KOPT-K1 (cell line): Measurements from ENCODE around the gene WDR59.
"Not testable (repeated sequence)": the region's sequence is repeated elsewhere in the genome, so short reads cannot be mapped to it uniquely, and the experiment has no call there.

Experiments used
- H3K27ac ChIP-seq: fragments of 200-600 bp; sonication (generic); 2 replicates; pipeline ENCODE4 v1.5.1; 2016; ENCODE audit warnings: antibody characterized with exemption, mild to moderate bottlenecking, low read depth, low read length; ENCODE audit not compliant: poor library complexity, severe bottlenecking
- H3K36me3 ChIP-seq: fragments of 200-600 bp; sonication (generic); 2 replicates; pipeline ENCODE4 v1.5.1; 2017; ENCODE audit warnings: antibody characterized with exemption, mild to moderate bottlenecking, low read length, moderate library complexity; ENCODE audit not compliant: insufficient read depth
- H3K9me3 ChIP-seq: fragments of 200-600 bp; sonication (generic); 2 replicates; pipeline ENCODE4 v1.5.1; 2017; ENCODE audit warnings: antibody characterized with exemption, low read length, mild to moderate bottlenecking; ENCODE audit not compliant: insufficient read depth, poor library complexity, severe bottlenecking

Gene WDR59

DNA sequence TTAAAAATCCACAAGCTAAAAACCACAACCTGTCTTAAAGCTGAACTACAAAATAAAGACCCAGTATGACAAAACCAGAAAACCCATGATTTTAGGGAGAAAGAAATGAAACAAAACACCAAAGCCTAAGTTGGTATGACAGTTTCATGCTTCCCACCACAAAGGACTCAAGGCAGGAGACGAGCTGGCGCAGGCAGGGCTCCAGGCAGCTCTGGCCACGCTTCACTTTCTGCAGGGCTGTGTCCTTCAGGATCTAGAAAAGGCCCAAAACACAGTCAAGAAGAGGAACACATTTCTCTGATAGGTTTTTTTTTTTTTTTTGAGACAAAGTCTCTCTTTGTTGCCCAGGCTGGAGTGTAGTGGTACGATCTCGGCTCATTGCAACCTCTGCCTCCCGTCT, 75.3 kb downstream of the WDR59 start:
- Histone ChIP-seq H3K36me3 (peaks cover 90% of the 10 kb centered on the region), H3K27ac (no peak overlapping the region), H3K9me3 (peaks cover 55% of the 10 kb centered on the region)

DNA sequence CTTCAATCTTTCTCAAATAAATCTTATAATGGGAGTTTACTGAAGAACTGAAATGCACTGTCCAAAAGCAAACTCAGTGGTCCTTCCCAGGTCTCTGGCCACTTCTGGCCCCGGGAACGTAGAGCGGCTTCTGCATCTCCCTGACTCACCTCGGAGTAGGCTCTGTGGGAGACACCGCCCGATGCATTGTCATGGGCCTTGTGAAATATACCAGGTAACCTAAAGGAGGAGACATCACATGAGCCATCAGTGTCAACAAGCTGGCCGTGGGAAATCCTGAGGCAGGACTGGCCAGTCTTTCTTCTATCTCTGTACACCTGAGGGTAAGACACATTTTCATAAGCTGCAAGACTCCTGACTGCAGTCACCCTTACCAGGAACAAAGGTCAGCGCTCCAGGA, 76.2 kb downstream of the WDR59 start:
- peaks cover 46% of the 10 kb centered on the region for H3K9me3 ChIP-seq
- H3K27ac ChIP-seq: not testable (repeated sequence)
- H3K36me3 ChIP-seq: peaks cover 88% of the 10 kb centered on the region

DNA sequence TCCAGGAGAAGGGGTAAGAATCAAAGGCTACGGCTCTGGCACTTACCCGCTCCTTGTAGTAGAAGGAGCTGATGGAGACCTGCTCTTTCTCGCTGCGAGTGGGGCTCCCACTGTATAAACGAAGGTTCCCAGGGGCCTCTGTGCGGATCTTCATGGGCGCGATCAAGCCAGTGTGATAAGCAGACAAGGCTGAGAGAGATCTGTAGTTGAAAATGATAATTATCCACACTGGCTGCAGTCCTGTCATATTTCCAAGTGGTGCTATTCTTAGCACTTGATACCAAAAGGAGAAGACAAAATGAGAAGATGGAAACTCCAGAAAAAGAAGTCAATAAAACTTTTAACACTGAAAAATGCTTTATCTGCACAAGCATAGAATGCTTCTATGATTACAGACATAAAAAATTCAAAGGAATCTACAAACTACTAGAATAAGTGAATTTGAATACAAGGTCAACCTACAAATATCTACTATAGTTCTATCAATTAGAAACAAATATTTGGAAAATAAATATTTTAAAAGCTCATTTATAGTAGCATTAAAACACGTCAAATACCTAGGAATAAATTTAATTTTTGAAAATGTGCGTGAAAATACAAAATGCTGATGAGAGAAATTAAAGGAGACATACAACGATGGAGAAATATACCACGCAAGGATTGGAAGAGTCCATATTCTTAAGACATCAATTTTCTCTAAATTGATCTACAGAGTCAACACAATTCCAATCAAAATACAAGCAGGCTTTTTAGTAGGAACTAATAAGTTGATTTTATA, 80.8 kb downstream of the WDR59 start:
- H3K27ac ChIP-seq: no peak overlapping the region
- H3K36me3 ChIP-seq: peaks cover 87% of the 10 kb centered on the region
- H3K9me3 ChIP-seq: peaks cover 19% of the 10 kb centered on the region

DNA sequence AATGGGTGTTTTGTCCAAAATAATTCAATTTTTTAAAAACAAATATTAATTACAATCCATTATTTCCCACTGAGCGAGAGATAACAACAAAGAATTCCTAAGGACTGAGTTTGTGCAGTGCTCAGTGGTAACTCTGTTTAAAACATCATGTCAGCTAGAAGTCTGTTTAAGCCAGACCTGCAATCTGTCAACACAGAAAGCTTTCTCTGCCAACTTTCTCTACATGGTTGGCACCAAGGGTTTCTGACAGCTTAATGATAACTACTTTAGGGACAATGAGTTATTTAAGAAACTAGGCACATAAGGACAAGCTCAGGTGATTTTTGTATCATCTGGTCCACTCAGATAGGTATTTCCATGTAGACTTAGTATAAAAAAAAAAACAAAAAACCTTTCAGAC, 81.8 kb downstream of the WDR59 start:
- H3K27ac ChIP-seq: no peak overlapping the region
- H3K9me3 ChIP-seq: peaks cover 18% of the 10 kb centered on the region
- H3K36me3 ChIP-seq: peaks cover 87% of the 10 kb centered on the region

DNA sequence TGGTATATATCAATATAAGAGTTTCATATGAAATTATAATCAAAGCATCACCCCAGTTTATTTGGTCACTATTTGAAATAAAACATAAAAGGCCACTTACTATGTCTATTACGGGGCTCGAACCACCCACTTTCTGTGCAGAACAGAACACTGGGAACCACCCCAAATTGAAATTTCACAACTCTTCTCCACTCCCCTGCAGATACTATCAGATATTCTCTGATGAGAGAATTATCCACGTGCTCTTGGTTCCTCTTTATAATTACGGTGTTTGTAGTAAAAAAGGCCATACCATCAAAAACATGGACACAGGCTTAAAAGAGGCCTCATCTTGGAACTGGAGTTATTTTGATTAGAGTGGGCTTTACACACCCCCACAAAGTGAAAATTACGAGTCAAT, 82.8 kb downstream of the WDR59 start:
- Histone ChIP-seq H3K9me3 (peaks cover 9% of the 10 kb centered on the region), H3K27ac (no peak overlapping the region), H3K36me3 (peaks cover 87% of the 10 kb centered on the region)

DNA sequence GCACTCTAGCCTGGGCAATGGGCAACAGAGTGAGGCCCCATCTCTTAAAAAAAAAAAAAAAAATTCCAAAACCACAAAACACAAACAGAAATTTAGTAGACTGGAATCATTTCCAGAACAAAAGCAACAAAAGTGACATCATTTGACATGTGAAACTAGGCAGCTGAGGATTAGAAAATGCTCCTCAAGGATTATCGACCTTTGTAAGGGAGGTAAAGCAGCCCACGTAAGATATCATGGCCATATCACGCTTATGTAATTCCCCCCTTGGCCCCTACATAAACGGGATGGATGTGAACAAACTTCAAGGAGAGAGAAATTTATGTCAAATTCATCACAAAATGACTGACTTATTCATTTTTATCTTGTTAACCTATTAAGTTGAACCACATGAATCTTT, 83.3 kb downstream of the WDR59 start:
- Histone ChIP-seq H3K9me3 (peaks cover 3% of the 10 kb centered on the region), H3K36me3 (peaks cover 86% of the 10 kb centered on the region), H3K27ac (no peak overlapping the region)

DNA sequence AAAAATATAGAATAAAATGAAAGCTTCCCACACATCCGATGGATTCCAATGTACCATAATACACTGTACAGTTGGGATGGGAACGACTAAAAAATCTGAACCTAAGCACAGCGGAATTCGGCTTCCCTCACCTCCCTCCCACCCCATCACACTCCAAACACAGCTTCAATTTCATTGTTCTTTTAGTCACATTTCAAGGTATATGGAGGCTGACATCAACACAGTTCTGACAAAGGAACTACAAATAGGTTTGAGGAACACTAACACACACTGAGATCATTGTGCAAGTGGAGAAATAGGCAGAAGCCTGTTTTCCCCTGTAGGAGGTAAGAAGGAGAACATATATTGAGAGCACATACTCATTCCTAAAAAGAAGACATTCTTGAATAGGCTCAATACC, 85.1 kb downstream of the WDR59 start:
- Histone ChIP-seq H3K9me3 (no peaks in the 10 kb centered on the region), H3K27ac (no peak overlapping the region), H3K36me3 (peaks cover 93% of the 10 kb centered on the region)

DNA sequence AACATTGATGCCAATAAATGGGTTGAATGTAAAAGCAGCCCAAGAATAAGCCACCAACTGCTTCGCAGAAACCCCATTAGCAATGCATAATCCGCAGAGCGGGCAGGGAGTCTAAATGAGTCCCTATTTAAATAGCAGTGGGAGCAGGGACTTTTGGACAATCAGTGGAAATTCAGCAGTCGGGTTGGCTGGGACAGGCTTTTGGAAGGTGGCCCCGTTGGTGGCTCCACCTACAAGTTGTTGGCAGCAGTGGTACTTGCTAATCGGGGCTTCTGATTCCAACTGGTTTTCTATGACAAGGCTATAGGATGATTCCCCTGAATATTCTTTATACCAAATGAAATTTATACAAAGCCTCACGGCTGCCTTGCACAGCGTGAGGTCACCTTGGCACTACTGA, 86.3 kb downstream of the WDR59 start:
- H3K36me3 ChIP-seq: peaks cover 96% of the 10 kb centered on the region
- H3K9me3 ChIP-seq: no peaks in the 10 kb centered on the region
- H3K27ac ChIP-seq: no peak overlapping the region

DNA sequence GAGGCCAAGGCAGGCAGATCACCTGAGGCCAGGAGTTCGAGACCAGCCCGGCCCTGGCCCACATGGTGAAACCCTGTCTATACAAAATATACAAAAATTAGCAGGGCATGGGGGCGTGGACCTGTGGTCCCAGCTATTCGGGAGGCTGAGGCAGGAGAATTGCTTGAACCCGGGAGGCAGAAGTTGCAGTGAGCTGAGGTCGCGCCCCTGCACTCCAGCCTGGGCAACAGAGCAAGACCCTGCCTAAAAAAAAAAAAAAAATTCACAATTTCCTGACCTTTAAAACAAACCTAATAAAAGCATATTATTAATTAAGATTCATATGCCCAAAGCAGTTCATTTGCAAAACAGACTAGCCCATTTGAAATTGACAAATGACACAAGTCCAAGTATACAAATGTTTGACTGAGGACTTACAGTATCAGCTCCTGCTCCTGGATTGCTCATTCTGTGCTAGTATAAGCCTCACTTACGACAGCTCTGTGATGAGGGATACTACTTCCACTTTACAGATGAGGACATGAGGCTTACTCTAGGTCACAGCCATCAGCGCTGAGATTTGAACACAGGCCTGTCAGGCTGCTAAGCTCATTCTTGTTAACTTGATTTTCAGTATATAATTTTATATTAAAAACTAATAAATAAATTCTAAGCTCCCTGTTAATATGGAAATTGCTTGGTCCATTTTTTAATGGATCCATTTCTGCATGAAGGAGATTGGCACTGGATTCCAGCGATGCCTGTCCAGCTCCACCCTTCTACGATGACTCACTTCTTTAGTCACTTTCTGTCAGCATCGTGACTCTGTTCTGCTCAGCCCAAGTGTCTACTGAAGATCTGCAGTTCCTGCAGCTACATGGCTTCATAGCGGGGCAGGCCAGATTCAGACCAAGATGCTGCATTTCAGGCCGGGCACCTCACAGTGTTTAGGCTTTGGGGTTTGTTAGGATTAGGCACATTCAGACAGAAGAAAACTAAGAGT, 88.2 kb downstream of the WDR59 start:
- peaks cover 97% of the 10 kb centered on the region for H3K36me3 ChIP-seq

DNA sequence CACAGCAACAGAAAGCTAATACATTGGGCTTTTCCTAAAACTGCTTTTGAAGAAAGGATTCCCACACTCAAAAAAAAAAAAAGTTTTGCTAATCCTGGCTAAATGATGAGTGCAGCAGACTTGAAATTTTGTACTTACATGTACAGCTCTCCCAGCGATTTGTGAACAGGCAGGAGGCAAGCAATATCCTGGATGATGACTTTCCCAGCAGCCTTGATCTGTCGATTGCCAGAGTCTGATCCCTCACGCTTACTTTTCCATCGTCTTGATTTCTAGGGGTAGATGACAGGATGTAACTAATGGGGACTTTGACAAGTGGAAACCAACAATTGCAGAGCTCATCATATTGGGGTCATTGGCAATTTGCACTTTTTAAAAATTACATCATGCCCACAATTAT, 91.4 kb downstream of the WDR59 start:
- peaks cover 97% of the 10 kb centered on the region for H3K36me3 ChIP-seq
- H3K9me3 ChIP-seq: no peaks in the 10 kb centered on the region
- no peak overlapping the region for H3K27ac ChIP-seq

More for the DNA sequence above, 88.2 kb downstream of the WDR59 start:
- no peak overlapping the region for H3K27ac ChIP-seq
- no peaks in the 10 kb centered on the region for H3K9me3 ChIP-seq

DNA sequence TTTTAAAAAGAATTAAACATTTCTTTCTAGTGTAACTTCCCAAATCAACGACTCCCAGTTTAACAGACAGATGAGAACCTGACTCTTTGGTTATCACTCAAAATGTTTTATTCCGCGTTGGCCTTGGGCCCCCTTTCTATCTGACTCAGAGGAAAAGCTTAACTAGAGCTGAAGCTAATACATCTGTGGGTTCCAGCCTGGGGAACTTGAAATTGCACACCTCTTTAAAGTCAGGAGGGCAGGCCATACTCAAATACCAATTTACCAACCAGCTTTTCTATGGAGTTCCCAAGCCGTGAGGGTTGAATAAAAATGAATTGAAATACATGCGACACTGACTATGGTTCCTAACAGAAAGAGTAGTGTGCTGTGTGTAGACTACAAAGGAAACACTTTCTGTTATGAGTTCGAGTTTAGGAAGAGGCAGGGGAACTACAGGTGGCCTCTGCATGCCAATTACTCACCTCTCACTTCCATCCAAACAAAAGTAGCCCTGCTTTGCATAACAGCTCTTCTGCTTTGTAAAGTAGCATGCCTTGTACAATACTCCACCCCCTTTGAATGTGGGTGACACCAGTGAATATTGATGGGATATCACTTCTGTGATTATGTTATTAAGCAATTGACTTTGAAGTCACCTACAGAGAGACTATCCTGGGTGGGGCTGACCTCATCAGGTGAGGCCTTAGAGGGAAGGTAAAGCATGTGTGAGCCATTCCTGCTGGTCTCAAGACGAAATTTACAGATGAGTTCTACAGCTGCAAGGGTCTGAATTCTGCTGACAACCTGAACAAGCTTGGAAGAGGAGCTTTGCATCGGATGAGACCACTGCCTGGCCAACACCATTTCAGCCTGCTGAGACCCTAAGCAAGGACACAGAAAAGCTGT, 92.1 kb downstream of the WDR59 start:
- H3K36me3 ChIP-seq: peaks cover 97% of the 10 kb centered on the region
- no peak overlapping the region for H3K27ac ChIP-seq
- no peaks in the 10 kb centered on the region for H3K9me3 ChIP-seq

DNA sequence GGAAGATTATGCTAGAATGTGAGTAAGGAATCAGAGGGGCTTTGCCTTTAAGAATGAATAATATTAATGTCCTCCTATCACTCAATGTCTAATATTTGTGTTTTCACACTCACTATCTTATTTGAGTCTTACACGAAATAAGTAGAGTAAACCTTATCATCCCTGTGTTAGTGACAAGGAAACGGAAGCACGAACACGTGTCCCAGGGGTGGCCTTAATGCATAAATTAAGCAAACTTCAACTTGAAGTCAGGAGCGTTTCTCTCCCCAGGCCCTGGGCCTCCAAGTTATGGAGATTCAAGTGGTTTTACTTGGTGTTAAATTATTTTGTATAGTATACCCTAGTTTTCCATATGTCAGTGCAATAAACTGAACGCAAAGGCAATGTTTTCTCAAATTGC, 96.0 kb downstream of the WDR59 start:
- H3K36me3 ChIP-seq: peaks cover 100% of the 10 kb centered on the region
- H3K9me3 ChIP-seq: no peaks in the 10 kb centered on the region
- no peak overlapping the region for H3K27ac ChIP-seq

DNA sequence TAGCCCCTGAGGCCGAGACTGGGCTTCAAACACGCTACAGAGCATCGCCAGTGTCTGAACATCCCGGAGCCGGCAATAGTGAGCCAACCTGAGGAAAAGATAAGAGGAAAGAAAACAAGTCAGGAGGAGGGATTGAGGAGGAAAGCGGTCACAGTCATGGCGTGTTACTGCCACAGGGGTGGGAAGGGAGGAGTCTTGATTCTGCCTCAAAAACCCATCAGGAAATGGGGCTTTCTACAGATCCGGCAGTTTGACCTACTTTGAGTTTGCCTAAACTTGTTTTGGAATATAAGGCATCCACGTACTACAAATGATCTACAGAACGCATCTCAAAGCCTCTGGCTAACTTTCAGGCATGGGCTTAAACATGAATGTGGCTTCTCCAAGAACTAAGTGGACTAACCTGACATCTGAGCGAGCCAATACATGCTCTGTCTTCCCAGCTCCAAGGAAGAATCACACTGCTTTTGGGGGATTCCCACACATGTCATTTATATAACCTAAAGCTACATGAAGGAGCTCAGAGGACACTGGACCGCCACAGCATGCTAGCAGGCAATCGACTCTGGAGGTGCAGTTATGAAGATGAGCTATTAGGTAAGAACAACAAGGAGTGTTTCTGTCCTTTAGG, 96.6 kb downstream of the WDR59 start:
- Histone ChIP-seq H3K36me3 (peaks cover 100% of the 10 kb centered on the region), H3K9me3 (no peaks in the 10 kb centered on the region)

DNA sequence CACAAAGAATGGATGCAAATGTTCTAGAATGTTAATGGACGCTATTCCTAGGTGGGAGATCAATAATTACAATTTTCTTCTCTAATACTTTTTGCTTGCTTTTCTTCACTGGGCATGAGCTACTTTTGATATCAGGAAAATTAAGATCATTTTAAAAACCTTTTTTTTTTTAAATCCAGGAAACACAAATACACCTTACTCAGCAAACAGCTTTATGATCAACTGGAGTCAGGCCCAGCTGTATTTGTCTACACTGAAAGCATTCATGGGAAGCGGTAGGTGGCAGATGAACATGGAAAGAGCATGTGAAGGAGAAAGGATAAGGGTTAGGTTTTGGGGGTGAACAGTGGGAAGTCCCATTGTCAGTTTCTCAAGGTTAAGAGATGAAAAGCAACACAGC, 97.8 kb downstream of the WDR59 start:
- Histone ChIP-seq H3K9me3 (no peaks in the 10 kb centered on the region), H3K27ac (no peak overlapping the region), H3K36me3 (peaks cover 100% of the 10 kb centered on the region)

More for the DNA sequence above, 96.6 kb downstream of the WDR59 start:
- no peak overlapping the region for H3K27ac ChIP-seq
